Lower lobe of right lung (tissue), 2 donors: ENCODE data around the gene PCDHGB2. TPM values are rescaled to one million over a fixed set of nuclear protein-coding genes. Genes with fewer than 3 reads are reported as not detected.
A peak's percentile ranks its signal among the peaks of the same experiment; 100 is the strongest.
"Not testable (repeated sequence)": the region's sequence is repeated elsewhere in the genome, so short reads cannot be mapped to it uniquely, and the experiment has no call there.

Experiments used
- ATAC-seq, 2 donors: fragments of 200-7000 bp; cut with Tn5 transposase; one replicate each; pipeline ENCODE4 v1.9.1; 2020 to 2022; ENCODE audit warnings: mild to moderate bottlenecking in 2 of 2, moderate library complexity in 2 of 2
- DNase-seq: peaks from one replicate; pipeline ENCODE4 v3.0.0-alpha.2; 2020
- H3K27ac ChIP-seq: fragments of 200-600 bp; one replicate; pipeline ENCODE4 v1.8.0; 2022
- H3K27me3 ChIP-seq: fragments of 200-600 bp; one replicate; pipeline ENCODE4 v1.8.0; 2022; ENCODE audit warnings: low read depth
- H3K36me3 ChIP-seq: fragments of 200-600 bp; one replicate; pipeline ENCODE4 v1.8.0; 2022; ENCODE audit warnings: mild to moderate bottlenecking
- H3K4me1 ChIP-seq: fragments of 200-600 bp; one replicate; pipeline ENCODE4 v1.8.0; 2022
- H3K4me3 ChIP-seq: fragments of 200-600 bp; one replicate; pipeline ENCODE4 v1.8.0; 2022; ENCODE audit warnings: mild to moderate bottlenecking
- H3K9me3 ChIP-seq: fragments of 200-600 bp; one replicate; pipeline ENCODE4 v1.8.0; 2022
- CTCF ChIP-seq: fragments of 200-600 bp; IDR thresholded peaks from one replicate; pipeline ENCODE4 v1.8.0; 2022; ENCODE audit warnings: antibody characterized with exemption, mild to moderate bottlenecking
- intact Hi-C: fragments of 100-400 bp; cut with DNase I; formaldehyde crosslinking; loops from one replicate; pipeline ENCODE4 v1.11.0; 2022
- total RNA-seq: library from RNA; stranded (reverse); fragmentation: NEBNext Ultra II Directional; extraction: Animal tissue kit (Norgen Biotek cat#: 25700); gene quantifications from one replicate; pipeline ENCODE4 v1.2.1, GENCODE V29; 2021
- donor health status: DM: no; HTN: yes; CAD: no; lungs with severe emphysema.

PCDHGB2 gene
- total RNA-seq, 1 donor from 2014 or later: 3.7 TPM

DNA sequence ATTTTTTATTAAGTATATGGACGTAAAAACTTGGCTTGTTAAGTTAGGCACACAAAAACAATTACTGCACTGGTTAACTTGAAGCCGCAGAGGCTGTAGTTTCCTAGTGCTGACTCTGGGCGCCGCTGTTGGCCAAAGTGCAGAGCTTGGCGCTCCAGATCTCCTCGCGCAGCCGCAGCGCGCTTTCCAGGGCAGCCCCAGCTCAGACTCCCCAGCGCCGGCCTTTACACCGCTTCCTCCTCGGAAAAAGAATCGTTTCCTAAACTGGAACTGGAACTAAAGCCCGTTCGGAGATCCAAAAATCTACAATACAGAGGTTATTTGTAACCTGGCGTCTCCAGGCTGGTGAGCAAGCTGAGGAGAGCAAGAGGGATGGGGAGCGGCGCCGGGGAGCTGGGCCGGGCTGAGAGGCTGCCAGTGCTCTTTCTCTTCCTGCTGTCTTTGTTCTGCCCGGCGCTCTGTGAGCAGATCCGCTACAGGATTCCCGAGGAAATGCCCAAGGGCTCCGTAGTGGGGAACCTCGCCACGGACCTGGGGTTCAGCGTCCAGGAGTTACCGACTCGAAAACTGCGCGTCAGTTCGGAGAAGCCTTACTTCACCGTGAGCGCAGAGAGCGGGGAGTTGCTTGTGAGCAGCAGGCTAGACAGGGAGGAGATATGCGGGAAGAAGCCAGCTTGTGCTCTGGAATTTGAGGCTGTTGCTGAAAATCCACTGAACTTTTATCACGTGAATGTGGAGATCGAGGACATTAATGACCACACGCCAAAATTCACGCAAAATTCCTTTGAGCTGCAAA, 38.2 kb downstream of the PCDHGB2 start, which contains the start of gene PCDHGB5:
PCDHGB5 (plus strand) TSS at position 192 of the 796 bp plus-strand sequence; CDS start at position 373, 181 bp downstream.
- H3K27ac ChIP-seq, DNase-seq, H3K4me1 ChIP-seq, H3K36me3 ChIP-seq, intact Hi-C loops: not testable (repeated sequence)
- peak; percentile 60 for TF ChIP-seq CTCF
- ATAC-seq: peak; percentile 93 to 98
- Histone ChIP-seq H3K9me3 (peaks cover 68% of the 10 kb centered on the region), H3K27me3 (peaks cover 47% of the 10 kb centered on the region), H3K4me3 (peak within 1 kb of the TSS; percentile 39)

GRCh38 chr5:141398608-141399007, 38.8 kb downstream of the PCDHGB2 start:
- Histone ChIP-seq H3K9me3 (peaks cover 68% of the 10 kb centered on the region), H3K4me3 (no peak overlapping the region), H3K27me3 (peaks cover 45% of the 10 kb centered on the region), H3K4me1 (no peaks in the 10 kb centered on the region), H3K36me3 (no peaks in the 10 kb centered on the region), H3K27ac (no peak overlapping the region)
- DNase-seq (no peak), ATAC-seq (no peak)
- intact Hi-C loops: no loop called here
- TF ChIP-seq CTCF: no peak

DNA sequence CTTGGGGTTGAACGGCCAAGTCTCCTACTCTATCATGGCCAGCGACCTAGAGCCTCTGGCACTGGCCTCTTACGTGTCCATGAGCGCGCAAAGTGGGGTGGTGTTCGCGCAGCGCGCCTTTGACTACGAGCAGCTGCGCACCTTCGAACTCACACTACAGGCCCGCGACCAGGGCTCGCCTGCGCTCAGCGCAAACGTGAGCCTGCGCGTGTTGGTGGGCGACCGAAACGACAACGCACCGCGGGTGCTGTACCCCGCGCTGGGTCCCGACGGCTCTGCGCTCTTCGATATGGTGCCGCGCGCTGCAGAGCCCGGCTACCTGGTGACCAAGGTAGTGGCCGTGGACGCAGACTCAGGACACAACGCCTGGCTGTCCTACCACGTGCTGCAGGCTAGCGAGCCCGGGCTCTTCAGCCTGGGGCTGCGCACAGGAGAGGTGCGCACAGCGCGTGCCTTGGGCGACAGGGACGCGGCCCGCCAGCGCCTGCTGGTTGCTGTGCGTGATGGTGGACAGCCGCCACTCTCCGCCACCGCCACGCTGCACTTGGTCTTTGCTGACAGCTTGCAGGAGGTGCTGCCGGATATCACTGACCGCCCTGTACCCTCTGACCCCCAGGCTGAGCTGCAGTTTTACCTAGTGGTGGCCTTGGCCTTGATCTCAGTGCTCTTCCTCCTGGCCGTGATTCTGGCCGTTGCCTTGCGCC, 39.9 kb downstream of the PCDHGB2 start:
- intact Hi-C loops: no loop called here
- Histone ChIP-seq H3K4me1 (no peaks in the 10 kb centered on the region), H3K27ac (no peak overlapping the region), H3K9me3 (peaks cover 63% of the 10 kb centered on the region), H3K4me3 (no peak overlapping the region), H3K27me3 (peaks cover 40% of the 10 kb centered on the region), H3K36me3 (no peaks in the 10 kb centered on the region)
- TF ChIP-seq CTCF: no peak
- ATAC-seq (no peak), DNase-seq (no peak)

- peaks cover 49% of the 10 kb centered on the region for H3K9me3 ChIP-seq
- H3K36me3 ChIP-seq: no peaks in the 10 kb centered on the region
- DNase-seq (no peak), ATAC-seq (peak in 1 of 2 donors; percentile 47)
- intact Hi-C loops: no loop called here
- H3K4me1 ChIP-seq: no peaks in the 10 kb centered on the region
- H3K27me3 ChIP-seq: peaks cover 20% of the 10 kb centered on the region
- H3K27ac ChIP-seq: no peak within 1 kb of the TSS
- peak within 1 kb of the TSS; percentile 32 for H3K4me3 ChIP-seq
- peak; percentile 33 for TF ChIP-seq CTCF
Measured at GRCh38 chr5:141402553-141403243, 42.9 kb downstream of the PCDHGB2 start, which contains the start of gene PCDHGA9. Gene PCDHGA9, plus strand, starts transcription at chr5:141402778. Its CDS starts 175 bp downstream, at chr5:141402953.

- Histone ChIP-seq H3K27ac (no peak overlapping the region), H3K9me3 (peaks cover 54% of the 10 kb centered on the region), H3K4me3 (peak overlapping the region; percentile 32), H3K27me3 (peaks cover 20% of the 10 kb centered on the region), H3K4me1 (no peaks in the 10 kb centered on the region), H3K36me3 (no peaks in the 10 kb centered on the region)
- DNase-seq: no peak
- no peak for TF ChIP-seq CTCF
- ATAC-seq: no peak
- intact Hi-C loops: no loop called here
Measured at GRCh38 chr5:141403387-141403786, 43.6 kb downstream of the PCDHGB2 start.
